Sigmoid colon (tissue), 4 donors: Measurements from ENCODE around the gene TAGAP.

Source experiments
- CTCF ChIP-seq, 4 experiments: fragments of 450-650 bp in 3 of 4; fragments of 200-600 bp in 1 of 4; IDR thresholded peaks; one replicate each; pipeline ENCODE4 v1.5.1; 2016 to 2019; ENCODE audit warnings: antibody characterized with exemption in 4 of 4, mild to moderate bottlenecking in 3 of 4, moderate library complexity in 2 of 4
- POLR2A ChIP-seq, 2 donors: fragments of 450-650 bp; IDR thresholded peaks; one replicate each; pipeline ENCODE4 v1.6.1; 2016; ENCODE audit warnings: antibody characterized with exemption in 2 of 2, mild to moderate bottlenecking in 2 of 2, moderate library complexity in 2 of 2
- POLR2AphosphoS5 ChIP-seq, 4 donors: sonication (generic); formaldehyde crosslinking; IDR thresholded peaks; one replicate each; pipeline ENCODE4 v1.6.1; 2017; ENCODE audit warnings: antibody characterized with exemption in 4 of 4

DNA sequence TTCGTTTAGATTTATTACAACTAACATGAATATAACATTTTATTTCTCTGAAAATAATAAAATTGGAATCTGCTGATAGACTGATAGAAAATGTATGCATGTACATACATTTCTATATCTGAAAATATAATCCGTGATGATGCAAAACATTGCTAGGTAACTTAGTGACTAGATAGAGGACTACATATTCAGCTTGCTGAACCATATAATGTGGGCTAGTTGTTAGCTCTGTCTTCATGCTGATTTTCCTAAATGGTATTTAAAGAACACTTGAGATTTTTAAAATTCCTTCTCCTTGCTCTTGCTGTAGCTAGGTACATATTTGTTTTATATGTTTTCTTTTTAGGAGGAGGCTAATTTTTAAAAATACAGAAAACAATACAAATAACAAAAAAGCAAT, 38.4 kb upstream of the TAGAP start:
- TF ChIP-seq CTCF (IDR thresholded peaks at IDR 0.05) (no peak), POLR2A (IDR thresholded peaks at IDR 0.05) (no peak), POLR2AphosphoS5 (IDR thresholded peaks at IDR 0.05) (no peak)
